HG03378 (cell line): ENCODE measurements around the gene LPCAT2.

Experiments
- ATAC-seq: cut with Tn5 transposase; IDR thresholded peaks from one replicate; pipeline ENCODE4 v1.9.1; 2021; ENCODE audit warnings: mild to moderate bottlenecking, moderate library complexity; ENCODE audit not compliant: unreplicated experiment

LPCAT2 gene

DNA sequence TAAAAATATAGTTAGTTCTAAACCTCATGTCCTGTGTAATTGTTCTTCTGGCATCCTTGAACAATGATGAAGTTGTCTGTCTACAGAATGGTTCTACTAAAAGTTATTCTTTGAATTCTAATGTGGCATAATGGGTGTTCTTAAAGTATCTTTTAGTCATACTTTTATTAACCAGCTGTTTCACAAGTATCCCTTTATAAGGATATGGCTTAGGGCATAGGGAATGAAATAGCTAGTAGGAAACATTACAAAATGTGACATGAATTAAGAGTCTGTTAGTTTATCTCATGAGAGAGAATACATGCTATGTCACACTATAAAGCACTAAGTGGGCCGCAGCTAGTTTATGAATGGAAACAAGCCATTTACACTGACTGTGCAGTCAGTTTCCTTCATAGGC lies 31.3 kb downstream of the LPCAT2 start:
- ATAC-seq = no peak

DNA sequence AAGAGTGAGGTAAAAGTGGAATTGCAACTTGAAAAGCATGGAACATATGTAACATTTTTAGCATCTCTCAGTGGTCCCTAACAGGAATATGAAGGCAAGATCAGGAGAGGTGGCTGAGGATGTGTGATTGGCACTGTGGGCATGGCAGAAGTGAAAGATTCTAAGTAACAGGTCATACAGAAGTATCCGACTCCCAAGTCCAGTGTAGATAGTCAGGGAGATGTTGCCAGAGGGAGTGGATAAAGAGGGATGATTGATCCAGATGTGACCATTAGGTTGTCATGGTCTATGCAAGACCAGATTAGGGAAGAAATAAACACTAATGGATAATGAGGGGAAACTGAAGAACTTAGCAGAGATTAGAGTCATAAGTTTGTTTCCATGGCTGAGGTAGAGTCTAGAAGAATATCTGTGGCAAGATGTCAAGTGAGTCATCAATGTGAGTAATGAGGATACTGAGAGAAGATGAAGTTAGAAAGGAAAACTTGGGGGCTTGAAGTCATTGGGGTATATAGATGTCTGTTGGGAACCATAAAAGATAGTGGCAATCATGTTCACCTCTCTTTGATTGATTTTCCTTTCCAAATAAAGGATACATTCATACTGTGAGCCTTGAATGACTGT lies 33.7 kb downstream of the LPCAT2 start:
- no peak for ATAC-seq

DNA sequence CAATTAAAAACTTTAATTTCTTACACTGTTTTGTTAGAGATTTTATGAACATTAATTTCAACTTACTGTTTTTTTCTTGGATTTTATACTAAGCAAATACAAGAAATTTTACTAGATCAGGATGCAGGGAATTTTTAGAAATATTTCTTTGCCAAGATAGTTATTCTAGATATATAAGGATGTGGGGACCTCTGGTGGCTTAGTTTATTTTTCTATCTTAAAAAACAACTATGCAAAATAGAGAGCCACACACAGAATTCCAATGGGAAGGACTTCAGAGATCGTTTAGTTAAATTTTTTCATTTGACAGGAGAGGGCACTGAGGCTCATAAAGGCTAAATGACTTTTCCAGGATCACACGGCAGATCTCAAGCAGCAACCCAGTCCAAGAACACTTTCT lies 34.6 kb downstream of the LPCAT2 start:
- no peak for ATAC-seq

DNA sequence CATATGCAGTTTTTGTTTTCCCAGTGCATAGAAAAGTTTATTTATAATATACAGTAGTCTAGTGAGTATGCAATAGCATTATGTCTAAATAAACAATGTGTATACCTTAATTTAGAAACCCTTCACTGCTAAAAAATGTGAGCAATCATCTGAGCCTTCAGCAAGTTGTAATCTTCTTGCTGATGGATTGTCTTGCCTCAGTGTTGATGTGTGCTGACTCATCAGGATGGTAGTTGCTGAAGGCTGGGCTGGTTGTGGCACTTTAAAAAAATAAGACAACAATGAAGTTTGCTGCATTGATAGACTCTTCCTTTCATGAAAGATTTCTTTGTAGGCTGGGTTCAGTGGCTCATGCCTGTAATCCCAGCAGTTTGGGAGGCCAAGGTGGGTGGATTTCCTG lies 43.7 kb downstream of the LPCAT2 start:
- ATAC-seq = no peak

DNA sequence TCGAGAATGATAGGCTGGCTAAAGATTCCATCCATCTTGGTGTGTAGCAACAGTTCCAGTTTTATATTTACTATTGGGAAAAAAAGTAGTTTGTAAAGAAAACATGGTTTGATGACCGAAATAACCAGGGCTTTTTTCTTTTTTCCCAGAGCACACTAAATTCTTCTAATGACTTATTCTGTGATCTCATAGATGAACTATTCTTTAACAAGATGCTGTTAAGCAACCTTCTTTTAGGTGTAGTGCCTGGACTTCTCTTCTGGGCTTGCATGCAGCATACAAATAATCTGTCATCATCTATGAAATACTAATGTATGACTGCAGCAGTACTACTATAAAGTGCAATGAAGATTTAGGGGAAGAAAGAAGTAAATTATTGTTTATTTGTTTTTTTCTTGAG lies 46.6 kb downstream of the LPCAT2 start:
- no peak for ATAC-seq

DNA sequence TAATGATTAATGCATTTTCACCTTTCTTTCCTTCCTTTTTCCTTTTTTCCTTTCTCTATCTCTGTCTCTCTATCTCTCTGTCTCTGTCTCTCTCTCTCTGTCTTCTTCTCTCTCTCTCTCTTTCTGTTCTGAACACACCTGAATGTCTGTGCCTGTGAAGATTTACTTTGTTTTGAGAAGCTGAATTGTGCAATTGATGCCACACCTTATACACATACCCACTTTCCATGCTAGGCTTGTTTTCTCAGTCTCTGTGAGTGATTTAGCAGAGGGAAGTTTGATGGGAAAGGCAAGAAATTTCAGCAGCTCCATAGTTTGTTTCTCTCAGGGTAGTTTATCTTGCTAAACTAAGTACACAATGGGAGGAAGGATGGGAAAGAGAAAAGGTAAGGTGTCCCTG lies 48.3 kb downstream of the LPCAT2 start:
- no peak for ATAC-seq

DNA sequence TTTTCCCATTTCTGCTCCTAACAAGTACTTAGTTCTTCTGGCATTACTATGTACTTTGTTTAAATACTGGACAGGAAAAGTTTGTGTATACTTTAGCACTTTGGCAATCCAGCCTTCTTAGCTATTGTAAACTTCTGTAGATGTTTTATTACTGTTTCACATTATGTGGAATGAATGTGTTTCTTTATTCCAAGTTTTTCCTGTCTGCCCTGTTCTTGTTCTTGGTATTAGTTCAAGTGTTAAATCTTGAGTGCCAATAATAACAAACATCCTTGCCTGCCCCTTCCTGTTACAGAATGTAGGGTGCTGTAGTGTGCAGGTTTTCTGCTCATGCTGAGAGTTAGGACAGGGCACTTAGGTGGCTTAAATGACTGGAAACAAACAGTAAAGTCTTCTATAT lies 50.4 kb downstream of the LPCAT2 start:
- no peak for ATAC-seq

DNA sequence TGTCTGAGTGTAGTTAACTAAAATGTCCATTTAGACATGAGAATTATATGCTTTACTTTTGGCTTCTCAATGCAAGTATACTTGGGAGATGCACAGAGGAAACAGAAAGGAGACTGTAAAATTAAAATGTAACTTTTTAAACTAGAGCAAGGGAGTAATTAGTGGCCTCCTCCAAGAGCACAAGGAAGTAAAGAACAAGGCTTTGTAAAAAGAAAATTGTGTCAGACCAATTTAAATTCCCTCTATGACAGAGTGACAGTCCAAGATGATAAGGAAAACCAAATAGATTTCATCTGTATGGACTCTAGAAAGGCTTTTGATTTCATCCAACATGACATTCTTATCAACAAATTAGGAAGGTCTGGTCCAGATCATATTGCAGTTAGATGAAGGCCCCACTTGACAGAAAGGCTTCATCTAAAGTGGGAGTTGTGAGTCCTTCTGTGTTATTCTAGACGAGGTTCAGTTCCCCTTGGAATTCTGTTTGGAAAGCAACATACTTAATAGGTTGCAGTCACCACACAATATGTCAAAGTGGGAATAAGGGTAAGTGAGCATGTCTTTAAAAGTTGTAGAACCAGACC lies 51.2 kb downstream of the LPCAT2 start:
- ATAC-seq = no peak

DNA sequence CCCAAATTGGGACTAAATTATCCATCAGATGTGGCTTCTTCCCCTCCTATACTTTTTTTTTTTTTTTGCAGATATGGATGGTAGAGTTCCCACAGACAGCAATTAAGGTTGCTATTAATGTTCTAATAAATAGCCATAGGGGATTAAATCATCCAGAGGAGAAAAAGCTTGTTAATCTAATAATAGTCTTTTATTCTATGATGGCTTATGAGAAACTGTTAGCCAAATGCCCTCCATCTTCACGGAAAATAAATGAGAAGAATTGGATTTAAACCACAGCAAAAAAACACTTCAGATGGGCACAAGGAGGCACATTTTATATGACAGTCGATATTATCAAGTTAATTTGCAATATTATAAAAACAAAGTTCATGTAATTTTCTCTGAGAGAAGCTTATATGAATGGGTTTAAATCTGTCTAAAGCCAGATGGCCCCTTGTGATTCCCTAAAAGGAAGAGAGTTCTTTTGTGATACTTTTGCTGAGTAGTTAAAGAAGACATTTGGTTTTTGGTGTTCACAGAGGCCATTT lies 52.5 kb downstream of the LPCAT2 start:
- ATAC-seq = no peak

DNA sequence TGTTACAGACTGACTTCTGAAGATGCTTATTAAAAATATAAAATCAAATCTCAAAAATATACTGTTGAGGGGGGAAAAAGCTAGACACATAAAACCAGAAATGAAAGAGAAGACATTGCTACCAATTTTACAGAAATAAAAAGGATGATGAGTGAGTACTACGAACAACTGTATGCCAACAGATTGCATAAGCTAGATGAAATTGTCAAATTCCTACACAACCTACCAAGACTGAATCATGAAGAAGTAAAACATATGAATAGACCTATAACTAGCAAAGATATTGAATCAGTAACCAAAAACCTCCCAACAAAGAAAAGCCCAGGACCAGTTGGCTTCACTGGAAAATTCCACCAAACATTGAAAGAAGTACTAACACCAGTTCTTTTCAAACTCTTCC lies 54.1 kb downstream of the LPCAT2 start:
- no peak for ATAC-seq

DNA sequence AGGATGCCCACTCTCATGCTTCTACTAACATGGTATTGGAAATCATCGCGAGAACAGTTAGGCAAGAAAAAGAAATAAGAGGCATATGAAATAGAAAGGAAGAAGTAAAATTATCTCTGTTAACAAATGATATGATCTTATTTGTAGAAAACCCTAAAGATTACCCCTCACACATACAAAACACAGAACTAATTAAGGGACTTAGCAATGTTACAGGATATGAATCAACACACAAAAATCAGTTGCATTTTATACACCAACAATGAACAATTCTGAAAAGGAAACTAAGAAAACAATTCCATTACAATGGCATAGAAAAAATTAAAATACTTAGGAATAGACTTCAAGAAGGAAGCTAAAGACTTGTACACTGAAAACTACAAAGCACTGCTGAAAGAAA lies 54.9 kb downstream of the LPCAT2 start:
- ATAC-seq = no peak

DNA sequence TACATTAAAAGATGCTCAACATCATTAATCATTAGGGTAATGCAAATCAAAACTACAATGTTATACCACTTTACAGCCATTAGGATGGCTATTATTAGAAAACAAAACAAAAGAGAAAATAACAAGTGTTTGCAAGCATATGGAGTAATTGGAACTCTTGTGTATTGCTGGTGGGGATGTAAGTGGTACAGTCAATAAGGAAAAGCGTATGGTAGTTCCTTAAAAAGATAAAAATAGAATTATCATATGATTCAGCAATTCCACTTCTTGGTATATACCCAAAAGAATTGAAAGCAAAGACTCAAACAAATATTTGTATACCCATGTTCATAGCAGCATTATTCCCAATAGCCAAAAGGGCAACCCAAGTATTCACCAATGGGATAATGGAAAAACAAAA lies 56.2 kb downstream of the LPCAT2 start:
- ATAC-seq = no peak

DNA sequence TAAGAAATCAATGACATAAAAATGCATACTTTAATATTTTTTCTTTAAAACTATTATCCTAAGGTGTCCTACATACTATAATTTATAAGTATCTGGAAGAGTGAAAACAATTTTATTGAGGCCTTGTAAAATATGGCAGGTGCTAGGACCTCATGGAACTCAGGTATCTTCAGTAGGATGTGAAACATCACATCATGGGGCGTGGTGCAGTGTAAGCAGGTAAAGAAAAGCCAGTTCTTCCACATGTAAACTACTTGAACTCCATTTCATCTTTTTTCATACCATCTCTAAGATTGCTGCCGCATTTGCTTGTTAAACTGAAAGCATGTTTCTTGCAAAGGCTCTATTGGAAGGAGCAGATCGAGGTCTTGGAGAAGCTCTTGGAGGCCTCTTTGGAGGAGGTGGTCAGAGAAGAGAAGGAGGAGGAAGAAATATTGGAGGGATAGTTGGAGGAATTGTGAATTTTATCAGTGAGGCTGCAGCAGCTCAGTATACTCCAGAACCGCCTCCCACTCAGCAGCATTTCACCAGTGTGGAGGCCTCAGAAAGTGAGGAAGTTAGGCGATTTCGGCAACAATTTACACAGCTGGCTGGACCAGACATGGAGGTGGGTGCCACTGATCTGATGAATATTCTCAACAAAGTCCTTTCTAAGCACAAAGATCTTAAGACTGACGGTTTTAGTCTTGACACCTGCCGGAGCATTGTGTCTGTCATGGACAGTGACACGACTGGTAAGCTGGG lies 57.7 kb downstream of the LPCAT2 start, which contains the start of gene CAPNS2:
CAPNS2 (plus strand) TSS at position 253 of the 744 bp plus-strand sequence; CDS start at position 326, 73 bp downstream.
- no peak for ATAC-seq

DNA sequence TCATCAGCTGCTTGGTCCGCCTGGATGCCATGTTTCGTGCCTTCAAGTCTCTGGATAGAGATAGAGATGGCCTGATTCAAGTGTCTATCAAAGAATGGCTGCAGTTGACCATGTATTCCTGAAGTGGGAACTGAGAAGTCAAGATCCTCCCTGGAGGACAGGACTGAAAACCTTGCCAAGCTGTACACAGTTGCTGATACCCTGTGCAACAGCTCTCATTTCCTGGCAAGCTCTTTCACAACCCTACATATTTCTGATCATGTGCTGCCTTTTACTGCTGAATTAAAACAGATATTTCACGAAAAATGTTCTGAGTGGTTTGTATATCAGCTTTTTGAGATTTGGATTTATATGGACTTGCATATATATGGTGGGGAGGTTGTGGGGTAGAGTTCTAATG lies 58.5 kb downstream of the LPCAT2 start:
- ATAC-seq = no peak

DNA sequence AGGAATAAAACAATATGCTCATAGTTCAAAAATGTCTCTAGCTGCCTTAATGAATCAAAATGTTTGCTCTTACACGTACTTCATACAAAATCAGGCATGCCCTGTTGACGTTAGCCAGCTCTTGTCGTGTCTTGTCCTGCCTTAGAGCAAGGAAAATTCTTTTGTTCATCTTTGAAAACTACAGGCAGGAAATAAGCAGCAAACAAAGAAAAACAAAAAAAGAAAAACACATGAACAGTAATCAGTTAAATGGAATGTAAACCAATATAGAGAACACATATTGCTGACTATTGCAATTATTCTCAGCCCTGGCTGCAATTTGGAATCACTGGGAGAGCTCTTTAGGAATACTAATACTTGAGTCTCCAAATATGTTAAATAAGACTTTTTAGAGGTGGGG lies 59.3 kb downstream of the LPCAT2 start:
- no peak for ATAC-seq

DNA sequence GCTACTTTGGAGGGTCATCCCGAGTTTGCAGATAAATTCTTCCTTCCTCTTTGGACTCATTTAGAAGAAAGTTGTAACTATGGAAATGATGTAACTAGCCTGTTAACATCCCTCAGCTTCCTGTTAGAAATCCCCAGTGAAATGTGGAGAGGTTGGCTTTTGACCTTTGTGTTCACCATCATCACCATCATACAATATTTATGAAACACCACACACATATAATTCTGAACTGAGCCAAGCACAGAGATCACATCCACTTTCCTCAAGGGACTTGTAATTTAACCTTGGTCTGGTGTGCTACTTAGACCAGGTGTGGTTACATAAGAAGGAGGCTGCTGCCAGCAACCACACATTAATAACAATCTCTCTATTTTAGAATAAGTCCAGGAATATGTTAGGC lies 60.2 kb downstream of the LPCAT2 start:
- no peak for ATAC-seq

DNA sequence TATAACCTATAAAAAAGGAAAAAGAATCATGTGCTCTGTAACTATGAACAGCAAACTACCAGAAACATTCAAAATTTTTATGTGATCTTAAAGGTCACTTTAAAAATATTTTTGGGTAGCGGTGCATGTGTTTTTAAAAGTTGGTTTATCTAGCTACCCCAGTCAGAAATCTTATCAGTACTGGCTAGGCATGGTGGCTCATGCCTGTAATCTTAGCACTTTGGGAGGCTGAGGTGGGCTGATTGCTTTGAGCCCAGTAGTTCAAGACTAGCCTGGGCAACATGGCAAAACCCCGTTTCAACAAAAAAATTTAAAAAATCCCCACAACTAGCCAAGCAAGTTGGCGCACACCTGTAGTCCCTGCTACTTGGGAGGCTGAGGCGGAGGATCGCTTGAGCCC lies 61.3 kb downstream of the LPCAT2 start:
- ATAC-seq = no peak

DNA sequence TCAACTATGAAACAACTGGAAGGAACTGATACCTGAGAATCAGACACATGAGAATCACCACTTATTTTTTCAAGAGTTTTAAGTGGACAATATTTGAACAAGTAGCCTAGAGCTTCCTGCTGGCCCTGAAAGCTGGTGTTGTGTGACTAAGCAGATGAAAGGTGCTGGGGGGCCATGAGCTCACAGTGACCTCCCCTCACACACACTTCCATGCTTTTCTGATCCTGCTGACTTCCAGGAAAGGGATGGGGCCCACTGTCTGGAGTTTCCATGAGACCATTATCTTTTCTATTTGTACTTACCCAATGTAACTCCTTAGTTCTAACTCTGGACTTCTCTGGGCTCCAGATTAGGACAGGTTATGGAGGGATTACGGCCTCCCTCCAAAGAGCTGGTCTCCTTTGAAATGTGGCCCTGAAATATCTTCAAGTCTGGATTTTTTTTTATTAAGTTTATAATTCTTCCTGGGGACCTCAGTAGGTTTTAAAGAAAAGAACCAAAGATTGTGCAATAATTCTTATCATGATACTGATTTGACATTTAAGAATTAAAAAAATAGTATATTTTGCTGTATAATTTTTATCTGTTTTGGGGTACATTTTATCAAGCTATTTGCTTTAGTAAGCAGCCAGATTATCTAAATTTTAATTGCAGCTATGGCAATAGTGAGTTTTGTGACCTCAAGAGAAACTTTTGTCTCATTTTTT lies 62.5 kb downstream of the LPCAT2 start:
- no peak for ATAC-seq

DNA sequence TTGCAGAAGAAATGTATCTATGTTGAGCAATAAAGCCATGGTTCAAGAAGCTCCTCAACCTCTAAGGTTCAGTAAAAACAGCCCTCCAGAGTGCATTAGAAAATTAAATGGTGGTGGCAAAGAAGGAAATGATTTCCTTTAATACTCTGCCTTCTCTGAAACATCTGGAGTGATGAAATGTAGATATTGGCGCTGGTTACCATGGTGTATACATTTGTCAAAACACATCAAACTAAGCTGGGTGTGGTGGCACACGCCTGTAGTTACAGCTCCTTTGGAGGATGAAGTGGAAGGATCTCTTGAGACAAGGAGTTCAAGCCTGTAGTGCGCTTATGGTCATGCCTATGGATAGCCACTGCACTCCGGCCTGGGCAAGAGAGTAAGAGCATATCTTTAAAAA lies 63.6 kb downstream of the LPCAT2 start:
- no peak for ATAC-seq

DNA sequence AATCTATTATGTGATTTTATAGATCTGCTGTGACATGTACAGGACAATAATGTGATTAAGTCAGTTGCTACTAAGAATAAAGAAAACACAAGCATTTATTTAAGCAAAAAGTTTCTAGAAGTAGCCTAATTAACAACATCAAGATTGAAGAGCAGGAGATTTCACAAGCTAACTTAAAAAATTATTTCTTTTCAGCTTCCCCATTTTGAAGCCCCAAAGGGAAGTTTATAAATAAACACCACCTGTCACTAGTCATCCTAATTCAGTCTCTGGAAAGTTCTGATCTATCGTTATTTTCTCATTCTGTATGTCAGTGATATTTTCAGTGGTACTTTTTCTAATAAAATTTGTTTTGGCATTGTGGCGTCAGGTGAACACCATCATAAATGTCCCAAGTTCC lies 65.9 kb downstream of the LPCAT2 start:
- no peak for ATAC-seq

DNA sequence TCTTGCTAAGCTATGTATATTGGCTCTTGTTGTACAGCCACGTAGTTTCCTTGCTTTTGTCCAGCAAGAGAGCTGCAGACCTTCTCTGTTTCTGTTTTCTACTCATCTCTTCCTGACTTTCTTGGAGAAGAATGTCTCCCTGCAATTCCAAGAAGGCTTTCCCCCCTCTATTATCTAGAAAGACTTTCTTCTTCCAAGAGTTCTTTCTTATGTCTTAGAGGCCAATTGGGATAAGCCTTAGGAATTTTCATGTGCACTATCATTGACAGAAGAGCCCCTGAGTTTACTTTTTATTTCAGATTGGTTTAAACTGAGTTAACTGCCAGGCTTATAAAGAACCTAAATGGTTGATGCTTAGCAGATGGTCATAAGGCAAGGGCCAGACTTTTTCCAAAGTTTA lies 66.6 kb downstream of the LPCAT2 start:
- no peak for ATAC-seq

DNA sequence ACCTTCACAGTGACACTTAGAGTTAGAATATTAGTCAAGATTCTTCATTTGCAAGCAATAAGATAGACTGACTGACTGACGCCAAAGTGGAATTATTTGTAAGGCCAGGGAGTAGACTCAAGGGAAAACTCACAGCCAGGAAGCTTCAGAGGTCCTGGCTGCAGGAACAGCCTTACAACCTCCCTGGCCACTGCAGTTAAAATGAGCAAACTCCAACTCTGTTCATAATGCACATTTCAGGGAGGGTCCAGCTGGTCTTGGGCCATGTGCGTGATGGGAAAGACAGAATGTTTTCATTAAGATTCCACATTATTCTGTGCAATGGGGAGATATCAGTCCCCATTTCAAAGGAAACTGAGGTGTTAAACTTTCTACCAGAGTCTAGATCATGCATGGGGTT lies 67.5 kb downstream of the LPCAT2 start:
- no peak for ATAC-seq
